ENCODE results near the gene SCFD2.

GRCh38 chr4:53152467-53152866 lies 213.4 kb downstream of the SCFD2 start:
- TF ChIP-seq POLR2AphosphoS5 (IDR thresholded peaks at IDR 0.05; ENCODE audit: low read depth, low read length) = no peak
- TF ChIP-seq CTCF (IDR thresholded peaks at IDR 0.05) = no peak
- no peak for TF ChIP-seq SIN3A (IDR thresholded peaks at IDR 0.05; ENCODE audit: borderline replicate concordance, insufficient read depth, low read depth, low read length)
- TF ChIP-seq REST (IDR thresholded peaks at IDR 0.05; ENCODE audit: insufficient read depth in 1 of 2, low read depth in 2 of 2, low read length in 1 of 2) = no peak
